HG03103 (cell line): ENCODE data around the gene BTRC.
"Not testable (repeated sequence)": the region's sequence is repeated elsewhere in the genome, so short reads cannot be mapped to it uniquely, and the experiment has no call there.

ENCODE experiments used
- ATAC-seq: cut with Tn5 transposase; IDR thresholded peaks from one replicate; pipeline ENCODE4 v1.9.1; 2021; ENCODE audit warnings: low read depth; ENCODE audit not compliant: unreplicated experiment

The BTRC gene

GRCh38 chr10:101577121-101577871 is 223.3 kb downstream of the BTRC start:
- no peak for ATAC-seq

- no peak for ATAC-seq
Observed at GRCh38 chr10:101578192-101578591, 224.2 kb downstream of the BTRC start.

GRCh38 chr10:101578803-101579515 is 225.0 kb downstream of the BTRC start:
- no peak for ATAC-seq

GRCh38 chr10:101579516-101579870 is 225.5 kb downstream of the BTRC start:
- ATAC-seq = no peak

DNA sequence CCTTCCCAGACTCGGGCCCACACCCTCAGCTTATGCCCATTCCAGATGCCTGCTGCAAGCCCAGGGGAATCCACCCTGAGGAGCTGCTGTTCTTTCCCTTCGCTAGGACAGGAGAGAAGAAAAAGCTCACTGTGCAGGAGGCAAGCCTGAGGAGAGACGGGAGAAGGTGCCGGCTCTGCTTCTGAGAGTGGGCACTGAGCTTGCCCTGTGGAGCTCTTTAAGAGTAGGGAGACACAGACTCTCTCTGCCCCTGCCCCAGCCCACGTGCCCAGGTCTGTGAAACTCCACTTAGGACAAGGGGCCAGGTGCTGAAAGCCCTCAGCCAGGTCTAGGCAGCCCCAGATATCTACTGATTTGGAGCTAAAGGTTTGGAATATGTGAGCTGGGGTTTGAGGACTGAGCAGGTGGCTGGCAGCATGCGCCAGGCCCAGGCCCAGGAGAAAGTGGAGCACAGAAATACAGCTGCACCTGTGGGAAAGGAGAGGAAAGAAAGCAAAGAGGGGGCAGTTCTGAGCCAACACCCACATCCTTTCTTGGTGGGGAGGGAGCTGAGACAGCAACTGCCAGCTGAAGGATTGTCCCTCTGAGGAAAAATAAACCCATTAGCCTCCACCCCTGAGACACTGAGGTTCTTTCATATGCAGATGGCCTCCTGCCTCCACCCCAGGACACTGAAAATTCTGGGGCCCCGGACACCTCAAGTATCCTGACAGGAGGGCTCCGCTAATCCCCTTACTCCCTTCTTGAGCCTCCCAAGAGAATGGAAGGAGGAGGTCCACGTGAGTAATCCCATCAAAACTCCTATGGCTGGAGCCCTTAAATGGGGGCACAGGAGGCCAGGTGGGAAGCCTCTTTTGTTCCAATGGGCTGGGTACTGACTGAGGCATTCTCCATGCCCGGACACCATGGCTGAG is 226.8 kb downstream of the BTRC start:
- ATAC-seq = no peak

DNA sequence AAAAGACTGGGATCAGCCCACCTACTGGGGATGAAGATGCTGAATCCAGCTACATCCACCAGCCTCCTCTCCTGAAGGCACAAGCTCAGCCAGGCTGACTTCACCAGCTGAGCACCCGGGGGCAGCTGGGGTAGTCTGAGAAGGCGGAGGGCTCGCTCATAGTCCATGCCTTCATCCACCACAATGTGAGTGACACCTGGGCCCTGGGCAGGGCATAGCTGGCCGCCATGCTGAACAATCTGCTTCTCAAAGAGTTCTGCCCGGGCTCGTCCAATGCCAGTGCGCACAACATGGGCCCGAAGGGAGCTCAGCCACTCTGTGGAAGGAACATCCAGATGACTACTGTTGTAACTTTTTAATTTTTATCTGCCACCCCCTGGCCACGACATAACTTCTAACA is 231.9 kb downstream of the BTRC start:
- ATAC-seq = no peak

DNA sequence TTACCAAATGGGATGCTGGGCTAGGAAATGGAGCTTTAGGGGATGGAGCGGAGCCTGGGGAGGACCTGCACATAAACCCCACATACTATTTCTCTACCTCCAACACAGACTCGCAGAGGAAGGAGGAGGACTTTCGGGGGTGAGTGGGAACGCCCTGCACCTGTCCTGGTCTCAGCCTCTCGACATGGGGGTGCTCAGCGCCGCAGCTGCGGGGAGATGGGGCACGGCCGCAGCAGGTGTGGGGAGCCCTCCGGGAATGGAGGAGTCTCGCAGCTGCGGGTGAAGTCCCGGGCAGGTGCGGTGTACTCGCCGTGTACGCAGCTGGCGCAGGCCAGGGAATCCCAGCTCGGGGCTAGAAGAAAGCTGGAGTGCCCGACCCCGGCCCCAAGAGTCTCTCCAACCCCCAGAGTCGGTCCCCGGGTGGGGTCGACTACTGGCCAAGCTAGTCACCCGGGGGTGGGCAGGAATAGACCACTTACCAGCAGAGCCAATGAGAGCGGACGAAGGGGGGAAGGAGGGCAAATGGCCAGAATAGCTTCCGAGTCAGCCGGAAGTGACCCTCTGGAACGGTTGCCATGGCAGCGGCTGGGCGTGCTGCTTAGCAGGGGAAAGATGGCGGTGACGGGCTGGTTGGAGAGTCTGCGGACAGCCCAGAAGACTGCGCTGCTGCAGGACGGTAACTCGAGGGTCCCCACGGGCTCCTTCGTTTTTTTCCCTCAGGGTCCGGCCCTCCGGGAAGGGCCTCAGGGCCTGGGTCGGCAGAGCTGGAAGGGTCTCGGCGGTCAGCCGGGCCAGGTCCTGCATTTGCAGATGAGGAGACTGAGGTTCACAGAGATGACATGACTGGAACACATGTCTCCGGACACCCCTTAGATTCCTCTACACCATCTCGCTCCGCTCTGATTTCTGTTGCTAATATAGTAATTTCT is 234.0 kb downstream of the BTRC start, which contains the start of the genes DPCD and POLL:
DPCD (plus strand) TSS at position 597 of the 929 bp plus-strand sequence; CDS start at position 613, 16 bp downstream.
POLL (minus strand) TSS at position 533 of the 929 bp plus-strand sequence. CDS start 897 bp downstream, outside the sequence.
- peak; percentile 90 for ATAC-seq

- ATAC-seq = no peak
Observed at GRCh38 chr10:101588879-101589278, 234.9 kb downstream of the BTRC start.

GRCh38 chr10:101593331-101593730 is 239.4 kb downstream of the BTRC start:
- ATAC-seq = not testable (repeated sequence)

DNA sequence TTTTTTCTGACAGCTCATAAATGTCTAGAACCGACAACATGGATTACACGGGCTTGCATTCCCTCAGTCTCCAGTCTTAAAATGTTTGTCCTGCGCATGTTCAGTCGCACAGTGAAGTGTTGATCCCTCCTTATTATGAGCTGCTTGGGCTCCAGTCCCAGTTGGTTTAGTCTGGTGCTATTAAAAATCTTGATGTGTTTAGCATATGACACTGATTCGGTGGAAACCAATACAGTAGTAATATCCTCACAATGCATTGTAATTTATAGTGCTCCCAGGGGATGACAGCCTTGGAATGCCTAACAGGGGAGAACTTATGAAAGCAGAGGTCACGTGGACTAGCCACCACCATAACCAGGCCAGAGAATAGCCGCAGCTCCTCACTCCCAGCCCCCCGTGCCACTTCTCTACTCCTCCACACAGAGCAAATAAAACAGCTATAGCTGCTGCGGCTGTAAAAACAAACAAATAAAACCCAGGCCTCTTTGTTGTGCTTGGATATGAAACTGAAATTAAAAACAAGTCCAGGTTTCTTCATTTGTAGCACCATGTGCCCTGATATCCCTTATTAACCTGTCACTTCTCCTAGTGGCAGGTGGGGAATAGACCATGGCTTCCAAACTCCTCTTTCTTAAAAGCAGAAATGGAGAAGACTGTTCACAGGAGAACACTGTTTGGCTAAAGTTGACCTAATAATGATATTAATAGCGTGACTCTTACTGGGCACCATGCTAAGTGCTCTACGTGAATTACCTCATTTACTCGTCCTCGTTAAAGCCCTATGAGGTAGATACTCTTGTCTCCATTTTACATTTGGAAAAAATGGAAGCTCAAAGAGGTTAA is 241.8 kb downstream of the BTRC start:
- no peak for ATAC-seq

DNA sequence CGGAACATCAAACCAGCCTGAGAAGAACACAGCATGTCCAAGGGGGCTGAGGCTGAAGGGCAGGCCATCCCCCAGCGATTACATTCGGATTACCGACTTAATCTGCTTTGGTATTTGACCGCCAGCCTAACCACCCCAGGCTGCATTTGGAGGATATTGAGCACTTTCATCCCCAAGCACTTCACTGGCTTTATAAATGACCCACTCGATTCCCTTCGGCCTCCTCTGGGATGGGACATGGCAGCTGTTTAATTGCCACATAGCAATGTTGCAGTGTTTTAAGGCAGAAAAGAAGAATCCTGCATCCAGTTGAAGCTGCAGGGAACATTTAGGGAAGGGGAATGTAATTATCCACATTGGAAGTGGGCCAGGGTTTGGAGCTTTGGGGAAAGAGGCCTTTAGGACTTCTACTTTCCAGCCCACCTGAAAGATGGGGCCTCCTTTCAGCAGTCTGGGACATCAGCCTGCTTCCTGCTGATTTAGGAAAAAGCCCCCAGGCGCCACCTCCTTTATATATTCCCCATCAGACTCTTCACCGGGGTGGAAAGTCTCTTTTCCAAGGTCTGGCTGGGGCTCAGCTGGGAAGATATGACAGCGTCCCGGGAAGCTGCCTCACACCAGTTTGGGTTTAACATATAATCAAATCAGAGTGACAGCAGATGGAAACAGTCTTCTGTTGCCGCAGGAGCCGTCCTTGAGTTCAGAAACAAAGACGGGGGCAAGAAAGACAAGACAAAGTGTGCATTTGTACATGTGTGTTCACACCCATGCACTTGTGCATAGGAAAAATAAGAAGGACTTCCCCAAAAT is 243.3 kb downstream of the BTRC start:
- no peak for ATAC-seq

GRCh38 chr10:101601541-101601940 is 247.6 kb downstream of the BTRC start:
- ATAC-seq = no peak

DNA sequence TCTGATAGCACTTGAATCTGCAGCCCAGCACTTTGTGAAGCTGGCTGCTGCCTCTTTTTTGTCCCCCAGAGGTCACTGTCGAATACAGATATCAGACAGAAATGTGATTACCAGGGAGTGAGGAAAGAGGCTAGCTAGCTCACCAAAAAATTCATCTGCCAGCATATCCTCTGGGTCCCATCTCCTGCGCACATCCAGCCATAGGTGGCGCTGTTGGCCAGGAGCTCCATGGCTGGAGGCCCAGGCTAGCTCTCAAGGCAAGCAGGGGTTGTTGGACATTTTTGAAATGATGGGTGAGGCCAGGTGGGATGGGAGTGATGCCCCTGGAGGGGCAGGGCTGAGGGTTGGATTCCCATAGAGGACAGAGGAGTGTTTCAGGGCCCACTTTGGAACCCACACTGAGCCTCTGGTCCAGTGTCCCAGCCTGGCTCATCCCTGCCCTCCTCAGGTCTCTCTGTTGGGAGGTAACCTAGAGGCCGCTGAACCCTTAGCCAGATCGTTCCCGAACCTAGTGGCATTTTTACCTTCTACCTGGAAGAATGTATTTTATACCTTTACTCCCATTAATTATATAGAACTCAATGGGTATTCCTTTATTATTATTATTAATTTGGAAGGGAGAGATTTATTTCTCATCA is 248.9 kb downstream of the BTRC start:
- ATAC-seq = no peak
